Neuronal stem cell (in vitro differentiated cells): ENCODE measurements around the gene HTR2B.

ENCODE experiments used
- DNase-seq: peaks from one replicate; pipeline ENCODE4 v3.0.0-alpha.2; 2013; ENCODE audit warnings: low spot score
- H2AFZ ChIP-seq: one replicate; pipeline ENCODE4 v1.6.1; 2013; ENCODE audit warnings: mild to moderate bottlenecking, low read length, inconsistent platforms
- H2AK5ac ChIP-seq: 2 replicates; pipeline ENCODE4 v1.6.1; 2013; ENCODE audit warnings: low read depth, mild to moderate bottlenecking, inconsistent platforms, low read length, moderate library complexity, mixed read lengths
- H2BK120ac ChIP-seq: 2 replicates; pipeline ENCODE4 v1.6.1; 2013; ENCODE audit warnings: low read depth, mild to moderate bottlenecking, inconsistent platforms, low read length, moderate library complexity, mixed read lengths
- H2BK12ac ChIP-seq: one replicate; pipeline ENCODE4 v1.6.1; 2013; ENCODE audit warnings: low read length, inconsistent platforms
- H2BK15ac ChIP-seq: 2 replicates; pipeline ENCODE4 v1.6.1; 2013; ENCODE audit warnings: mild to moderate bottlenecking, low read length, inconsistent platforms, mixed read lengths
- H2BK5ac ChIP-seq: one replicate; pipeline ENCODE4 v1.6.1; 2013; ENCODE audit warnings: inconsistent platforms, mild to moderate bottlenecking, low read length, moderate library complexity
- H3K14ac ChIP-seq: one replicate; pipeline ENCODE4 v1.6.1; 2013; ENCODE audit warnings: low read length, inconsistent platforms
- H3K18ac ChIP-seq: 2 replicates; pipeline ENCODE4 v1.6.1; 2013; ENCODE audit warnings: low read length, inconsistent platforms
- H3K23ac ChIP-seq: 2 replicates; pipeline ENCODE4 v1.6.1; 2013; ENCODE audit warnings: low read depth, mild to moderate bottlenecking, mixed read lengths, low read length, inconsistent platforms; ENCODE audit not compliant: poor library complexity
- H3K27ac ChIP-seq: replicated peaks from 3 replicates; pipeline ENCODE4 v1.5.1; 2013; ENCODE audit warnings: low read length, inconsistent platforms
- H3K27me3 ChIP-seq, 3 experiments: 2 replicates each; pipeline ENCODE4 v1.6.1; 2013; ENCODE audit warnings: low read length in 3 of 3, mild to moderate bottlenecking in 2 of 3, inconsistent platforms in 1 of 3, low read depth in 1 of 3, mixed read lengths in 1 of 3, moderate library complexity in 1 of 3; ENCODE audit not compliant: control insufficient read depth in 3 of 3, insufficient read depth in 3 of 3
- H3K36me3 ChIP-seq, 2 donors: replicated peaks in 1 of 2; 2 replicates each; pipeline ENCODE4 v1.6.1; 2013; ENCODE audit warnings: low read length in 2 of 2; ENCODE audit not compliant: control insufficient read depth in 2 of 2, insufficient read depth in 2 of 2
- H3K4ac ChIP-seq: 2 replicates; pipeline ENCODE4 v1.6.1; 2013; ENCODE audit warnings: inconsistent platforms, mild to moderate bottlenecking, low read length, moderate library complexity
- H3K4me1 ChIP-seq, 2 donors: 1 replicate in 1 of 2; 2 replicates in 1 of 2; pipeline ENCODE4 v1.6.1; 2013; ENCODE audit warnings: low read length in 2 of 2, low read depth in 1 of 2; ENCODE audit not compliant: control insufficient read depth in 2 of 2, insufficient read depth in 1 of 2
- H3K4me2 ChIP-seq: one replicate; pipeline ENCODE4 v1.6.1; 2013; ENCODE audit warnings: mild to moderate bottlenecking, low read length, inconsistent platforms; ENCODE audit not compliant: insufficient read depth, poor library complexity, severe bottlenecking
- H3K4me3 ChIP-seq, 2 donors: 2 replicates each; pipeline ENCODE4 v1.5.1; 2013; ENCODE audit warnings: low read length in 2 of 2, mild to moderate bottlenecking in 2 of 2, inconsistent platforms in 1 of 2, moderate library complexity in 1 of 2
- H3K79me1 ChIP-seq: one replicate; pipeline ENCODE4 v1.6.1; 2013; ENCODE audit warnings: low read depth, mild to moderate bottlenecking, inconsistent platforms, low read length, moderate library complexity
- H3K9ac ChIP-seq: one replicate; pipeline ENCODE4 v1.6.1; 2013; ENCODE audit warnings: mild to moderate bottlenecking, low read depth, low read length, inconsistent platforms; ENCODE audit not compliant: poor library complexity
- H3K9me3 ChIP-seq, 2 donors: replicated peaks in 1 of 2; 2 replicates each; pipeline versions ENCODE3 to v1.6.1; 2013; ENCODE audit warnings: low read length in 2 of 2, mild to moderate bottlenecking in 2 of 2, inconsistent platforms in 1 of 2, low read depth in 1 of 2, mixed read lengths in 1 of 2, moderate library complexity in 1 of 2; ENCODE audit not compliant: control insufficient read depth in 2 of 2, insufficient read depth in 1 of 2
- H4K8ac ChIP-seq: one replicate; pipeline ENCODE4 v1.6.1; 2013; ENCODE audit warnings: low read depth, mild to moderate bottlenecking, inconsistent platforms, low read length, moderate library complexity
- H4K91ac ChIP-seq: one replicate; pipeline ENCODE4 v1.6.1; 2013; ENCODE audit warnings: low read length, low read depth, mild to moderate bottlenecking, inconsistent platforms; ENCODE audit not compliant: poor library complexity
- WGBS, 2 donors: extraction: QIAGEN DNeasy Blood & Tissue Kit; methylation state at CpG; one replicate each; pipeline ENCODE4 v1.1.7; 2013; ENCODE audit warnings: missing lambda C conversion rate in 2 of 2, mixed read lengths in 1 of 2; ENCODE audit not compliant: insufficient read length in 2 of 2, insufficient replicate concordance in 1 of 2; ENCODE audit errors: extremely low coverage in 2 of 2; 5-methylcytosine and 5-hydroxymethylcytosine counted together

The HTR2B gene

DNA sequence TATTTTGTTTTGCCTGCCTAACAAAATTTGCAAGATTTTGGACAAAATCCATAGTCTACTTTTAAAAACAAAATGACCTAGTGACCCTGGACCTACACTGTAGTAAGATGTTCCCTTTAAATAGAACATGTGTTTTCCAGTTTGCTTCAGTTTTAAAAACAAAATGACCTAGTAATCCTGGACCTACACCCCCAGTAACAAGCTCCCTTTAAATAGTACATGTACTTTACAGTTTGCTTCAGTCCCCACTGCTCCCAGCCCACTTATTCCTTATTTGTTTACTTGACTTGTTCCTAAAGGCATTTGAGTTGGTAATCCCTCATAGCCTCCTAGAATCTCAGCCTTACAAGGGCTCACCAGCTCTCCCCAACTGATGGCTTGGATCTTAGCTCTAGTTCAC, 34.5 kb upstream of the HTR2B start:
- Histone ChIP-seq H2BK120ac (no peak overlapping the region), H3K79me1 (no peaks in the 10 kb centered on the region), H3K23ac (no peak overlapping the region), H3K9me3 (no peaks in the 10 kb centered on the region), H2BK12ac (no peak overlapping the region), H3K4me3 (no peak overlapping the region), H4K8ac (no peak overlapping the region), H3K36me3 (peaks cover 2 to 83% of the 10 kb centered on the region in 2 donors), H3K27ac (no peak overlapping the region), H2AK5ac (no peak overlapping the region), H3K14ac (no peak overlapping the region), H2BK15ac (no peak overlapping the region), H2BK5ac (no peak overlapping the region), H3K9ac (no peak overlapping the region), H3K4ac (no peak overlapping the region), H3K27me3 (no peaks in the 10 kb centered on the region), H3K4me2 (no peak overlapping the region), H3K18ac (no peak overlapping the region), H3K4me1 (no peaks in the 10 kb centered on the region), H4K91ac (no peak overlapping the region), H2AFZ (no peak overlapping the region)
- DNase-seq: no peak

DNA sequence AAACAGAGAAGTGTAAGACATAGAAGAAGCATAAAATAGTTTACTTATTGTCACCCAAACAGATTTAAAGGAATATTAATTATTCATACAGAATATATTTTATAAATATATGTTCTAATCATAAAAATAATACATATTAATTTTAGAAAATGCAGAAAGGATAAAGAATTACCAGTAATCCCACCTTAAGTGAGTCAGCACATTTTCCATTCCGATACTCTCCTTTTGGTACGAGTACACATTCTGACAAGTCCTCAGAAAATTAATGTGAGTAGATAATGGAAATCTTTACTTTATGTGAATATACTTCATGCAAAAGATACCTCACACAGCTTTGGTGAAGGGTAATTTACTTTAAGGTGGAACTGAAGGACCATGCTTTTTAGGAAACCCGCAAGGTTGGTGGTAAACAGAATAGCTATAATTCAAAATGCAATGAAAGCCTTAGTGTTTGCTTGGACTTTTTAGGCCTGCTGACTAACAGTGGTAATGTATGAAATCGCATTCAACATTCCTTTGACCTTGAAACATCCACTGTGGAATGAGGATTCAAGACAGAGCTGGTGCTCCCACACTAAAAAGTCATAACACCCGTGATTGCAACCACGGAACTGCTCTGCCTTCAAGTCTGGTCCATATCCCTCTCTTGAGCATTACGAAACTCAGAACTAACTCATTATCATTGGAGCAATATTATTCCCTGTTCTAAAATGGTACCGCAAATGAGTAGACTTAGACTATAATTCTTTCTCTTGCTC, 28.1 kb upstream of the HTR2B start:
- Histone ChIP-seq H2AK5ac (no peak overlapping the region), H3K79me1 (no peaks in the 10 kb centered on the region), H3K23ac (no peak overlapping the region), H2BK120ac (no peak overlapping the region), H4K8ac (no peak overlapping the region), H3K9me3 (no peaks in the 10 kb centered on the region), H4K91ac (no peak overlapping the region), H3K27me3 (no peaks in the 10 kb centered on the region), H3K4ac (no peak overlapping the region), H3K9ac (no peak overlapping the region), H3K4me1 (no peaks in the 10 kb centered on the region), H2BK12ac (no peak overlapping the region), H2BK15ac (no peak overlapping the region), H3K36me3 (peaks cover 10 to 84% of the 10 kb centered on the region in 2 donors), H3K18ac (no peak overlapping the region), H3K4me2 (no peak overlapping the region), H2BK5ac (no peak overlapping the region), H2AFZ (no peak overlapping the region), H3K27ac (no peak overlapping the region), H3K4me3 (no peak overlapping the region), H3K14ac (no peak overlapping the region)
- DNase-seq: no peak
- WGBS, 2 donors: no CpG with 5 or more reads among the region's 8 CpGs

DNA sequence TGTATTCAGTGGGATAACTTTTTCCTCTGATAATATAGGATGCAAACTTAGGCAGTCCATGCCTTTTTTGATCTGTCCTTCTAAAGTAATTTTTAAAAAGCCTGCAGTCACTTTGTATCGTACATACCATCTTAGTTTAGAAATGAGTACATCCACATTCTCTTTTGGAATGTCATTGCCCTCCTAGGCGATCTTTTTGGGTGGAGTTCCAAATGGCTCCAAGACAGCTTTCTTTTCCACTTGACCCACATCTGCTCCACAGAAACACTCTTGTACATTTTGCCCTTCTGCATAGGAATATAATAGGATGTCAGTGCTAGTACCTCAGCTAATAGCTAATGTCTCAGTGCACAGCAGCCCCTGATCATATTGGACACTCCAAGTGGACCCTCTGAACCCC, 21.8 kb upstream of the HTR2B start:
- H2AFZ ChIP-seq: no peak overlapping the region
- H2BK120ac ChIP-seq: no peak overlapping the region
- H3K9me3 ChIP-seq: no peaks in the 10 kb centered on the region
- no peak overlapping the region for H4K91ac ChIP-seq
- WGBS, 2 donors: no CpG with 5 or more reads among the region's 2 CpGs
- H2AK5ac ChIP-seq: no peak overlapping the region
- H2BK15ac ChIP-seq: no peak overlapping the region
- H3K23ac ChIP-seq: no peak overlapping the region
- no peaks in the 10 kb centered on the region for H3K27me3 ChIP-seq
- H3K36me3 ChIP-seq: peaks cover 9 to 71% of the 10 kb centered on the region in 2 donors
- H3K4me3 ChIP-seq: no peak overlapping the region
- H4K8ac ChIP-seq: no peak overlapping the region
- no peak overlapping the region for H3K18ac ChIP-seq
- no peaks in the 10 kb centered on the region for H3K79me1 ChIP-seq
- H3K4me2 ChIP-seq: no peak overlapping the region
- no peak overlapping the region for H3K9ac ChIP-seq
- H3K27ac ChIP-seq: no peak overlapping the region
- no peak for DNase-seq
- H3K4ac ChIP-seq: no peak overlapping the region
- no peak overlapping the region for H2BK5ac ChIP-seq
- H3K4me1 ChIP-seq: no peaks in the 10 kb centered on the region
- H3K14ac ChIP-seq: no peak overlapping the region
- no peak overlapping the region for H2BK12ac ChIP-seq

DNA sequence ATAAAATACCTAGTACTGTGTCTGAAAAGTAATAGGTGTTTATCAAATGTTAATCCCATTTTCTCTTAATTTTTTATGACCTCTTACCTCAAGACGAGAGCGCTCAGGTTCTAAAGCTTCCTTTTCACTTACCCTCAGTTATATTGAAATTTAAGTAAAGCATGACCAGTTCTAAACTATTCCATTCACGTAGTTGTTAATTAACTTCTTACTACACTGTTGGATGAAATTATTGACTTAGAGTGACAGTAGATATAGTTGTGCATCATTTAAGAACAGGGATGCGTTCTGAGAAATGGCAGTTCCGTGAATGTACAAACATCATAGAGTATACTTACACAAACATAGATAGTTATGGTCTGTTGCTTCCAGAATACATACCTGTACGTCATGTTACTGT, 20.1 kb upstream of the HTR2B start:
- Histone ChIP-seq H3K36me3 (peaks cover 9 to 64% of the 10 kb centered on the region in 2 donors), H3K14ac (no peak overlapping the region), H3K79me1 (no peaks in the 10 kb centered on the region), H3K27me3 (no peaks in the 10 kb centered on the region), H2AK5ac (no peak overlapping the region), H2BK120ac (no peak overlapping the region), H3K9me3 (no peaks in the 10 kb centered on the region), H4K8ac (no peak overlapping the region), H3K4ac (no peak overlapping the region), H3K4me2 (no peak overlapping the region), H3K23ac (no peak overlapping the region), H2BK15ac (no peak overlapping the region), H3K18ac (no peak overlapping the region), H2BK12ac (no peak overlapping the region), H3K9ac (no peak overlapping the region), H3K4me1 (no peaks in the 10 kb centered on the region), H4K91ac (no peak overlapping the region), H2AFZ (no peak overlapping the region), H2BK5ac (no peak overlapping the region), H3K27ac (no peak overlapping the region), H3K4me3 (no peak overlapping the region)
- no peak for DNase-seq
- WGBS, 2 donors: no CpG with 5 or more reads among the region's 6 CpGs
